Measurements from ENCODE around the gene GART. TPM values are rescaled to one million over a fixed set of nuclear protein-coding genes. Genes with fewer than 3 reads are reported as not detected.

The GART gene
- total RNA-seq, 4 donors from 2014 or later, result 53.8 to 130 (median 84.5) TPM

DNA sequence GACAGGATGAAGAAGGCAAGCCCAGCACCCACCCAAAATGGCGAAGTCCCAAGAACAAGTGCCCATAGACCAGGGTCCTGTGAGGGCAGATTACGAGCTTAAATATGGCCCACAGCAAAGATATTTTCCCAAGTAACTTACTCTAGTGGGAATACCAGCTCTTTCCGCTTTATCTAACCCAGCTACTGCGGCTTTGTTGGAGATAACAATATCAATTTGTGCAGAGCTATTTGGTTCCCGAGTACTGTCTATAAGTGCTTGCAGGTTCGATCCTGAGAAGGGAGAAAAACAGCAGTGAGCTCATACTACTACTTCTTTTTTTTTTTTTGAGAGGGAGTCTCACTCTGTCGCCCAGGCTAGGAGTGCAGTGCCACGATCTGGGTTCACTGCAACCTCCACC is 36.1 kb downstream of the GART start:
- no peaks in the 10 kb centered on the region for H3K27me3 ChIP-seq
- 97 to 98% methylated on average over 8 of the region's 8 CpGs for WGBS, 2 donors
- DNase-seq, result no peak
- TF ChIP-seq POLR2A (IDR thresholded peaks at IDR 0.05) (no peak), CTCF (IDR thresholded peaks at IDR 0.05) (no peak)
- no peaks in the 10 kb centered on the region for H3K9me3 ChIP-seq
- no peaks in the 10 kb centered on the region for H3K4me1 ChIP-seq
- H3K36me3 ChIP-seq, result peaks cover 10 to 15% of the 10 kb centered on the region in 2 donors
- intact Hi-C loops (cut with DNase I), result no loop called here
- H3K27ac ChIP-seq, result no peak overlapping the region
- H3K4me3 ChIP-seq (replicated peaks in 1 of 3), result no peak overlapping the region

DNA sequence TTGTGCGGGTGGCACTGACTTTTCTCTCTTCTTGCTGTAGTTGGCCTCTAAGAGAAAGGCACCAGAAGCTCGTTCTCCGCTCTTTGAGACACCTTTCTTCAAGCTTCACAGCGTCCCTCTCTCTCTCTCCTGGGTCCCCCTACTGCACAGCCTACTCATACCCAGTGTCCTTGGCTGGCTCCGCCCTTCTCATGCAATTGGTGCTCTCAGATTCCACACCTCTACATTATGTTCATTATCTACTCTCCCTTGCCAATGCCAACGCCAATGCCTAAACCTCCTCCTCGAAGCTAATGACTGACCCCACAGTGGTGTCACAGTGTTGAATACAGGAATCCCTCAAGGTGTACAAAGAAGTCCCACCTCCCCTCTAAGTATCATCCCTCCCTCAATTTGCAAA is 45.6 kb downstream of the GART start:
- Histone ChIP-seq H3K27me3 (no peaks in the 10 kb centered on the region), H3K9me3 (no peaks in the 10 kb centered on the region), H3K4me3 (replicated peaks in 1 of 3) (no peak overlapping the region), H3K36me3 (no peaks in the 10 kb centered on the region), H3K4me1 (peaks cover 0 to 4% of the 10 kb centered on the region in 2 donors), H3K27ac (no peak overlapping the region)
- TF ChIP-seq CTCF (IDR thresholded peaks at IDR 0.05) (no peak), POLR2A (IDR thresholded peaks at IDR 0.05) (no peak)
- no peak for DNase-seq
- WGBS, 2 donors, result 61 to 72% methylated on average over 7 of the region's 7 CpGs
- intact Hi-C loops (cut with DNase I), result no loop called here

DNA sequence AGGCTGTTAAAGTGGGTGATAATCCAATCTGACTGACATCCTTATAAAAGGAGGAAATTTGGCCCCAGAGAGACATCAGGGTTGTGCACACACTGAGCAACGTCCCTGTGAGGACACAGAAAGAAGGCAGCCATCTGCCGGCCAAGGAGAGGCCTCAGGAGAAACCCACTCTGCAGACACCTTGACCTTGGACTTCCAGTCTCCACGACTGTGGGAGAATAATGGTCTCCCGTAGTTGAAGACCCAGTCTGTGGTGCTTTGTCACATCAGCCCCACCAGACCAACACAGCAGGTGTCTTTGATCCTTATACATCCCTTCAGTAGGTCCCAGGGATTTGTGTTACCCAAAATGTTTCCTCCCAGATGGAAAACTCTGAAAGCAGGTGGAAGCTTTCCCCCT is 46.2 kb downstream of the GART start:
- intact Hi-C loops (cut with DNase I), result no loop called here
- H3K4me1 ChIP-seq, result peaks cover 4 to 5% of the 10 kb centered on the region in 2 donors
- H3K4me3 ChIP-seq (replicated peaks in 1 of 3), result no peak overlapping the region
- H3K9me3 ChIP-seq, result no peaks in the 10 kb centered on the region
- H3K36me3 ChIP-seq, result no peaks in the 10 kb centered on the region
- H3K27ac ChIP-seq, result no peak overlapping the region
- H3K27me3 ChIP-seq, result no peaks in the 10 kb centered on the region
- WGBS, 2 donors, result 56 to 74% methylated on average over 4 of the region's 4 CpGs
- no peak for DNase-seq
- TF ChIP-seq CTCF (IDR thresholded peaks at IDR 0.05), result no peak

DNA sequence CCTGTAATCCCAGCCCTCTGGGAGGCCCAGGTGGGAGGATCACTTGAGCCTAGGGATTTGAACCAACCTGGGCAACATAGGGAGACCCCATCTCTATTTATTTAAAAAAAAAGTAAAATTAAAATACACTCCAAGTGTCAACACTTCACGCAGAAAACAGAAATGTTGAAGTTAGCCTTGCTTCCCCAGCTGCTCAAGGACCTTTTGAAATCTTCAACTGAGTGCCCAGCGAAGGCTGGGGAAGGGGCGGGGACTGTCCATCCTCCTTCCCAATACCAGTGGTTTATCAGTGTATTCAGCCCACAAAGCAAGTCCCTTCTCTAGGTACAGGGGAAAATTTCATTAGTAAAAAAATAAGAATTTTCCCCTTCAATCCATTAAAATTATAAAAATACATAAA is 48.2 kb downstream of the GART start:
- intact Hi-C loops (cut with DNase I), result no loop called here
- Histone ChIP-seq H3K36me3 (no peaks in the 10 kb centered on the region), H3K4me1 (peaks cover 4 to 10% of the 10 kb centered on the region in 2 donors), H3K9me3 (no peaks in the 10 kb centered on the region), H3K27ac (no peak overlapping the region), H3K27me3 (no peaks in the 10 kb centered on the region), H3K4me3 (replicated peaks in 1 of 3) (no peak overlapping the region)
- TF ChIP-seq POLR2A (IDR thresholded peaks at IDR 0.05), result no peak
- TF ChIP-seq CTCF (IDR thresholded peaks at IDR 0.05), result no peak
- 53 to 55% methylated on average over 3 of the region's 3 CpGs for WGBS, 2 donors
- DNase-seq, result no peak

DNA sequence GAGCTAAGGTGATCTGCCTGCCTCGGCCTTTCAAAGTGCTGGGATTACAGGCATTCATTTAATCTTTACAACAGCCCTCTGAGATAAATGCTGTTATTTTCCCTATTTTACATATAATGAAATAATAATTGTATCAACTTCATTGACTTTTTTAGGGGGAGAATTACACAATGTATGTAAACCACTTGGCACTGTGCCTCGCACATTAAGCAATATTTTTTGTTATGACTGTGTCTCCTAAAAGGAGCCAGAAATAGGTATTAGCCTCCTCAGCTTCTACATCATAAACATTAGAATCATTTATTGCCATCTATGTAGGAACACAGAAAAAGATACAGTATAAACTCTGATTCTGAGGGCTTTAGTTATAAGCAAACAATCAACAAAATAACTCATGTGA is 49.3 kb downstream of the GART start:
- DNase-seq, result no peak
- H3K27ac ChIP-seq, result peak overlapping the region in 1 of 3 donors; percentile 79
- no peak for TF ChIP-seq POLR2A (IDR thresholded peaks at IDR 0.05)
- TF ChIP-seq CTCF (IDR thresholded peaks at IDR 0.05), result no peak

More for the DNA sequence above, 49.3 kb downstream of the GART start:
- intact Hi-C loops (cut with DNase I), result no loop called here
- Histone ChIP-seq H3K9me3 (no peaks in the 10 kb centered on the region), H3K4me1 (peaks cover 4 to 10% of the 10 kb centered on the region in 2 donors), H3K36me3 (no peaks in the 10 kb centered on the region), H3K27me3 (no peaks in the 10 kb centered on the region), H3K4me3 (replicated peaks in 1 of 3) (no peak overlapping the region)
- 72 to 73% methylated on average over 2 of the region's 2 CpGs for WGBS, 2 donors
